PFSK-1 (cell line): Measurements from ENCODE around the gene TEKT5.

Experiments
- FOXP2 ChIP-seq: optimal IDR thresholded peaks from 2 replicates; pipeline ENCODE3; 2011; ENCODE audit warnings: borderline replicate concordance, control low read depth, inconsistent platforms; ENCODE audit not compliant: insufficient read depth; ENCODE audit errors: extremely low read length, extremely low read depth
- POLR2AphosphoS5 ChIP-seq: IDR thresholded peaks from 2 replicates; pipeline ENCODE4 v1.6.1; 2012; ENCODE audit warnings: low read depth, mild to moderate bottlenecking, control low read depth, low read length, moderate library complexity
- REST ChIP-seq, 2 experiments: IDR thresholded peaks; 2 replicates each; pipeline versions ENCODE4 v1.6.1 to v1.8.0; 2011 to 2012; ENCODE audit warnings: low read depth in 2 of 2, low read length in 2 of 2, control low read depth in 1 of 2, inconsistent platforms in 1 of 2, mild to moderate bottlenecking in 1 of 2, moderate library complexity in 1 of 2; ENCODE audit not compliant: insufficient read depth in 1 of 2
- SIN3A ChIP-seq: IDR thresholded peaks from 2 replicates; pipeline ENCODE4 v1.6.1; 2012; ENCODE audit warnings: mild to moderate bottlenecking, low read length, moderate library complexity, borderline replicate concordance; ENCODE audit not compliant: insufficient read depth
- TAF1 ChIP-seq: IDR thresholded peaks from 2 replicates; pipeline ENCODE4 v1.6.1; 2012; ENCODE audit warnings: low read length, control low read depth, borderline replicate concordance; ENCODE audit not compliant: insufficient read depth

- no peak for TF ChIP-seq POLR2AphosphoS5
- TF ChIP-seq TAF1 = no peak
- no peak for TF ChIP-seq REST (IDR thresholded peaks at IDR 0.05; ENCODE audit: insufficient read depth in 1 of 2, low read depth in 2 of 2, low read length in 2 of 2)
- no peak for TF ChIP-seq FOXP2
- TF ChIP-seq SIN3A = no peak
These were observed 48.0 kb downstream of the TEKT5 start for GRCh38 chr16:10646581-10647263.
